ENCODE measurements around the gene SERPINB2.

SERPINB2 gene

DNA sequence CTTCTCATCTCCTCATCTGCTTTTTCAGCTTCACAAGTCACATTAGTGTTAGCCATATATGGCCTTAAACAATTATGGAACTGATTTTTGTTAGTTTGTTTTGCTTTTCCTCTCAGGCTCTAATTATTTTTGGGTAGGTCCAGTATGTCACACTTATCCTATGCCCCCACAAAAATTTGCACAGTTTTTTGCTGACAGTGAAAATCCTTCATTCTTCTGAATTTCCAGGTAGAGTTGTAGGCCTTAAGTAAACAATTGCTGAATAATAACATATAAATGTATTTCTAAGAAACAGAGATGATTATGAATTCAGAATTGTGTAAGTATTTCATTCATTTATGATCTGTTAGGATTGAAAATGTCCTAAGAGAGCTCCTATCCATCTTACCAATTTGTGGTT lies 11.7 kb downstream of the SERPINB2 start:
- Histone ChIP-seq H3K36me3 (no peaks in the 10 kb centered on the region), H3K27me3 (no peaks in the 10 kb centered on the region), H3K4me3 (ENCODE audit: low read depth, low read length) (no peak overlapping the region), H3K4me1 (no peaks in the 10 kb centered on the region), H3K9me3 (no peaks in the 10 kb centered on the region)
- TF ChIP-seq, protein P1, sequence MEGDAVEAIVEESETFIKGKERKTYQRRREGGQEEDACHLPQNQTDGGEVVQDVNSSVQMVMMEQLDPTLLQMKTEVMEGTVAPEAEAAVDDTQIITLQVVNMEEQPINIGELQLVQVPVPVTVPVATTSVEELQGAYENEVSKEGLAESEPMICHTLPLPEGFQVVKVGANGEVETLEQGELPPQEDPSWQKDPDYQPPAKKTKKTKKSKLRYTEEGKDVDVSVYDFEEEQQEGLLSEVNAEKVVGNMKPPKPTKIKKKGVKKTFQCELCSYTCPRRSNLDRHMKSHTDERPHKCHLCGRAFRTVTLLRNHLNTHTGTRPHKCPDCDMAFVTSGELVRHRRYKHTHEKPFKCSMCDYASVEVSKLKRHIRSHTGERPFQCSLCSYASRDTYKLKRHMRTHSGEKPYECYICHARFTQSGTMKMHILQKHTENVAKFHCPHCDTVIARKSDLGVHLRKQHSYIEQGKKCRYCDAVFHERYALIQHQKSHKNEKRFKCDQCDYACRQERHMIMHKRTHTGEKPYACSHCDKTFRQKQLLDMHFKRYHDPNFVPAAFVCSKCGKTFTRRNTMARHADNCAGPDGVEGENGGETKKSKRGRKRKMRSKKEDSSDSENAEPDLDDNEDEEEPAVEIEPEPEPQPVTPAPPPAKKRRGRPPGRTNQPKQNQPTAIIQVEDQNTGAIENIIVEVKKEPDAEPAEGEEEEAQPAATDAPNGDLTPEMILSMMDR (IDR thresholded peaks at IDR 0.05; ENCODE audit: low read depth, low read length), result no peak
- DNase-seq, result no peak

DNA sequence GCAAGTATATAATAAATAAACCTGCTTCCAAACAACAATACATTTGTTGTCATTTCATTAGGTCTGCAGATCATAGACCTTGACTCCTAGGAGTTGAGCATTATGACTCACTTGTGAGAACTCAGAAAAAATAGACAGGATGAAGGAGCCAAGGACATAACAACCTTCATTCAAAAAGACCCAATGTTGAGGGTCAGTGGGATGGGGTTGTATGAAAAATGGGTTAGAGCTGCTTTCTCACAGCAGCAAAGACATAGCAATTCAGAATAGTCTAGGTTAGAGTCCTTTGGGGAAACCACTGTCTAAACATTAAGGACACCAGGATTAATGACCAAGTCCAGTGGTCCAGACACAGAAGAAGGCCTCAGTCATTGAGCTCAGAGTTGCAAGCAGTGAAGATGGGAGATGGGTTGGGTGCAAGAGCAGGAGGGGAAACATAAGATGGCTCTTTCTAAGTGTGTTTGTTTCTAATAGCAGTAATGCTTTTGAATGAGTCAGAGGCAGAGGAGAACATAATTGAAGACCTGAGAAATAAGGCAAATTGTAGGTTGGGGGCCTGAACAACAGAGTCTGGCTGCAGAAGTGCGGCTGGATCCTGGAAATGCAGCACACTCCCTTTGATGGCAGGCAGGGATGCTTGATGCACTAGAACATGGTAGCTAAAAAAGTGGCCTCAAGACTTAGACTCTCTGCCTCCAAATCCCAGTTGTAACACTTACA lies 16.5 kb downstream of the SERPINB2 start:
- no peak overlapping the region for H3K4me3 ChIP-seq (ENCODE audit: low read depth, low read length)
- DNase-seq, result no peak
- H3K4me1 ChIP-seq, result no peaks in the 10 kb centered on the region
- no peaks in the 10 kb centered on the region for H3K9me3 ChIP-seq
- no peaks in the 10 kb centered on the region for H3K27me3 ChIP-seq
- H3K36me3 ChIP-seq, result no peaks in the 10 kb centered on the region
- TF ChIP-seq, protein P1 (IDR thresholded peaks at IDR 0.05; ENCODE audit: low read depth, low read length), result no peak

DNA sequence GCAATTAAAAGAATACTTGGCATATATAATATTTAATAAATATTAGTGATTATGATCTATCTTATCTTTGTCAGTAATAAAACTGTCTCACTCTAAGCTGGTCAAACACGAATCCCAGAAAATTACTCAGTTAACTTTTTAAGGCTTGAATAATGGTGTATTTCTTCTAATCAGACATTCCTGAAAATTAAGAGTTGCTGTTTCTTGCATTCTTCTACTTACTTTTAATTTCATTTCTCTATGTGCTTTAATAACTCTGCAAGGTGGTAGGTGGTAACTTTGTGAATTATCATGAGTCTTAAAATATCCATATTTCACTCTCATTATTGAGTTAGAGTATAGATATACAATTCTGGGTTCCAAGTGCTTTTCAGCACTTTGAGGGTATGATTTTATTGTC lies 17.2 kb downstream of the SERPINB2 start:
- no peaks in the 10 kb centered on the region for H3K9me3 ChIP-seq
- DNase-seq, result no peak
- no peak overlapping the region for H3K4me3 ChIP-seq (ENCODE audit: low read depth, low read length)
- TF ChIP-seq, protein P1 (IDR thresholded peaks at IDR 0.05; ENCODE audit: low read depth, low read length), result no peak
- H3K27me3 ChIP-seq, result no peaks in the 10 kb centered on the region
- H3K4me1 ChIP-seq, result no peaks in the 10 kb centered on the region
- H3K36me3 ChIP-seq, result no peaks in the 10 kb centered on the region

DNA sequence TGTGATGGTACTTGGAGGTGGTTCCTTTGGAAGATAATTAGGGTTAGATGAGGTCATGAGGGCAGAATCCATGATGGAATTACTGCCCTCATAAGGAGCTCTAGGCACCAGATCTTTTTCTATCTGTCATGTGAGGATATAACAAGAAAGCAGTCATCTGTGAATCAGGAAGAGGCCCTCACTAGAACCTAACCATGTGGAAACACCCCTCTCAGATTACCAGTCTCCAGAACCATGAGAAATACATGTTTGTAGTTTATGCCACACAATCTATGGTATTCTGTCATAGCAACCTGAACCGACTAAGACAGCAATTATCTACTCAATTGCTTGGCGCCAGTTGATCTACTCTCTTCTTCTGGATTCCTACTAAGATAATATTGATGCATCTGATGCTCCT lies 17.9 kb downstream of the SERPINB2 start:
- no peak overlapping the region for H3K4me3 ChIP-seq (ENCODE audit: low read depth, low read length)
- H3K9me3 ChIP-seq, result no peaks in the 10 kb centered on the region
- DNase-seq, result no peak
- no peaks in the 10 kb centered on the region for H3K36me3 ChIP-seq
- H3K27me3 ChIP-seq, result no peaks in the 10 kb centered on the region
- no peaks in the 10 kb centered on the region for H3K4me1 ChIP-seq
- TF ChIP-seq, protein P1 (IDR thresholded peaks at IDR 0.05; ENCODE audit: low read depth, low read length), result no peak

DNA sequence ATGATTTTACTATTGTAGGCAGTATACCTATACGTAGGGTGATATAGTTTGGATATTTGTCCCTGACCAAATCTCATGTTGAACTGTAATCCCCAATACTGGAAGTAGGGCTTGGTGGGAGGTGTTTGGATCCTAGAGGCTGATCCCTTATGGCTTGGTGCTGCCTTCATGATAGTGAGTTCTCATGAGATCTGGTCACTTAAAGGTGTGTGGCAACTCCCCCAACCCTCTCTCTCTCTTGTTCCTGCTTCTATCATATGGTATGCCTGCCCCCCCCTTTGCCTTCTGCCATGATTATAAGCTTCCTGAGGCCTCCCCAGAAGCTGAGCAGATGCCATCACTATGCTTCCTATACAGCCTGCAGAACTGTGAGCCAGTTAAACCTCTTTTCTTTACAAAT lies 18.6 kb downstream of the SERPINB2 start:
- no peaks in the 10 kb centered on the region for H3K27me3 ChIP-seq
- no peaks in the 10 kb centered on the region for H3K9me3 ChIP-seq
- no peak for DNase-seq
- H3K4me3 ChIP-seq (ENCODE audit: low read depth, low read length), result no peak overlapping the region
- H3K4me1 ChIP-seq, result no peaks in the 10 kb centered on the region
- no peaks in the 10 kb centered on the region for H3K36me3 ChIP-seq
- TF ChIP-seq, protein P1 (IDR thresholded peaks at IDR 0.05; ENCODE audit: low read depth, low read length), result no peak

DNA sequence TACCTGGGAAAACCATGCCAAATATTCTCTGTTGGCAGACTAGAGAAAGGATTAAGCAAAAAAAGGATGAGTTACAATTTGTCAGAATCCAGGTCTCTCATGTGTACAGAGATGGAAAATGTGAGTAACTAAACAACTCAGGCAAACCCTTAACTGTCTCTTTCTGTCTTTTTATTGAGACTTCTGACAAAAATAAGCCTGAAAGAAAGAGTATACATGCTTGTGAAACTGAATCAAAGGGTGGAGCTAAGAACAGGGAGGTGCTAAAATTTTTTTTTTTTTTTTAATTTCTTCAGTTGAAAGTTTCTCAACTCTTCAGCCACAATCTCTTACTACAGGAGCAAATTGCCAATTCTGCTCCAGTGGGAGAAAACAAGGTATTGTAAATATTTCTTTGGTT lies 20.2 kb downstream of the SERPINB2 start, which contains the start of gene SERPINB10:
Gene SERPINB10 (plus strand): TSS at position 295 of the 400 bp plus-strand sequence. CDS start 7,553 bp downstream, outside the sequence.
- no peak for DNase-seq
- TF ChIP-seq, protein P1 (IDR thresholded peaks at IDR 0.05; ENCODE audit: low read depth, low read length), result no peak
- Histone ChIP-seq H3K36me3 (no peaks in the 10 kb centered on the region), H3K27me3 (no peaks in the 10 kb centered on the region), H3K4me3 (ENCODE audit: low read depth, low read length) (no peak within 1 kb of the TSS), H3K4me1 (no peaks in the 10 kb centered on the region), H3K9me3 (no peaks in the 10 kb centered on the region)
